ENCODE results near the gene ROR2.
"Not testable (repeated sequence)": the region's sequence is repeated elsewhere in the genome, so short reads cannot be mapped to it uniquely, and the experiment has no call there.

ROR2 gene

GRCh38 chr9:91949946-91950664 lies at the start of gene ROR2:
Gene ROR2 (minus strand): TSS chr9:91950228.
- no peak for DNase-seq

DNA sequence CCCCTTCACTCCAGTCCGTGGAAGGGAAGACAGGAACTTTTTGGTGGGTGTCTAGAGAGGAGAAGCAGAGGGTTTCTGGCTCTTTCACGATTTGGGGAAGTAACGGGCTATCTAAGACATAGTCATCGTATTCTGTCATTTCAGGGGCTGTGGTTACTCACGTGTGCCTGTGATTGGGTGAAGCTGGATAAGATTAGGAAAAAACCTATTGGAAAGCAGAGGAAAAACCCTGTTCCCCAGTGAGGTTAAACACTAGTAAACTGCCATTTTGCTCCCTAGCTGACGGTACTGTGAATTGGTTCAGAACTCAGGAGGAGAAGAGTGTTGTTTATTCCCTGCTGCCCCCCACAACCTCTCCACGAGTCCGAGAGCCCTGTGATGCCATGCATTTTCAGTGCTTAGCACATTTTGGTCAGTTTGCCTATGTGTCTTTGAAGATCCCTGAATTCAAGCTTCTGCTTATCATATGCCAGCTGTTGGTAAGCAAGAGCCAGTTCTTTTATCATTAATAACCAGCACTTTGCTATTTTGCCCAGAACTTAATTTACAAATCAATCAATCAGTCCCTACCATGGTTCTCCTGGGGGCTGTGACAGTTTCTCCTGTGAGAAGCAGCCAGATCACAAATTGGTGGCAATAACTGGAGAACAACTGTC lies 45.1 kb upstream of the ROR2 start:
- no peak for DNase-seq

DNA sequence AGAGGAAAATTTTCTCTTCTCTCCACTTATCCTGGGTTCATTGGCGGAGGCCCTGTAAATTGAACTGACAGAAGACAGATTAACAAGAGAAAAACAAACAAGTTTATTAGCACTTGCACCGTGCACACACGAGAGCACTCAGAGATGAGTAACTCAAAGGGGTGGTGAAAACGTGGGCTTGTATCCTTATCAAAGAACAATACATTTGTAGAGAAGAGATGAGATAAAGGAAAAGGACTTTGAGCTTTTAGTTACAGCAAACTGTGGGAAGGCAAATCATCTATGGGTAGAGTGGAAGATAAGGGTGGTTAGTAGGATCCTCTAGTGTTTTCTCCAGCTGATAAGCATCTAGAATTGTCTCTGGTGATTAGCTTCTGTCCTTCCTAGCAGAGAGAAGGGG lies 44.4 kb upstream of the ROR2 start:
- no peak for DNase-seq

DNA sequence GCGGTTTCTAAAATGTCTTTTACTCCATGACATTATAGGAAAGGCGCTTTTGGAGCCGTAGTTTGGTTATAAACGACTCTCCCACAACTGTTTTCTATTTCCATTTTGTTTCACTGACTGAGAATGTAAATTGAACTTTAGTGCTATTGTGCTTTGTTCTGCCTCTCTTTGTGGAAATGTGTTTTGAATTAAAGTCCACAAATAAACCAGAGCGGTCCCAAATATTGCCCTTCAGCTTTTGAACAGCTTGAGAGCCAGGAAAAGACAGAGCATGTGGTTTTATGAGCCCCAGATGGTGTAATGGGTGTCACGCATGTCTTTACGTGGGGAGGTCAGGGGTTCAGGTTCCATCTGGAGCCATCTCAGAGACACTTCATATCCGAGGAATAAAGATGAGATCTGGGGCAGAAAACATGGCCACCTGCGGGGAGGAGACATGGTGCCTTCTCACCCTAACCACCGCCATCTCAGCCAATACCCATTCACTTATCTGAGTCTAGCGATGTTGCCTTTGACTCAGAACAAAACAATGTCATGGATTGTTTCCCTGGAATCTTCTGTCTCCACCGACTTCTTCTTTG lies 42.5 kb upstream of the ROR2 start:
- DNase-seq = no peak

GRCh38 chr9:91991721-91992341 lies 41.8 kb upstream of the ROR2 start:
- no peak for DNase-seq

DNA sequence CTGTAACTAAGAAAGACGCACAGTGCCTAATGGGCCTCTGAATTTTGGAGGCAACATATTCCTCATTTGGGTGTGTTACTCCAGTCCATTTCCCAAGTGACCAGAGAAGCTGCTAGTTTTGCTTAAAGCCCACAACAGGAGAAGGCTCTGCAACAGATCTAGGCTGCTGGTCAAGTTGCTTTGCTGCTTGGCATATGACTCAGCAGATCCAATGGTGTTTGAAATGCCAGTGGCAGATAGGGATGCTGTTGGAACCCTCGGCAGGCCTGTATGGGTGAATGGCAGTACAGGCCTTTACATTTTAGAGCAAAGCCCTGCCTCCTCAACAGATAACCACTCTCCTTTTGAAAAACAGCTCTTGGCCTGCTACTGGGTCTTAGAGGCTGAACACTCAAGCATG lies 36.2 kb upstream of the ROR2 start:
- no peak for DNase-seq

DNA sequence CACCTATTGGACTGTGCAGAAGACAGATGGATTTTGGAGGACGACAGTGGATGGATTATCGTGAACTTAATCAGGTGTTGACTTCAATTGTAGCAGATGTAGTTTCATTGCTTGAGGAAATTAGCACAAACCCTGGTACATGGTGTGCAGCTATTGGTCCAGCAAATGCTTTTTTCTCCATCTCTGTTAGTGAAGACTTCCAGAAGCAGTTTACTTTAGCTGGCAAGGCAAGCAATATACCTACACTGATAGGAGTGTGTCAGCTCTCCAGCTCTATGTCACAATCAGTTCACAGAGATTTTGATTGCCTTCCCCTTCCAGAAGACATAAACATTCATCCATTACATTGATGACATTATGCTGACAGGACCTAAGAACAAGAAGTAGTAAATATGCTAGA lies 35.7 kb upstream of the ROR2 start:
- no peak for DNase-seq

DNA sequence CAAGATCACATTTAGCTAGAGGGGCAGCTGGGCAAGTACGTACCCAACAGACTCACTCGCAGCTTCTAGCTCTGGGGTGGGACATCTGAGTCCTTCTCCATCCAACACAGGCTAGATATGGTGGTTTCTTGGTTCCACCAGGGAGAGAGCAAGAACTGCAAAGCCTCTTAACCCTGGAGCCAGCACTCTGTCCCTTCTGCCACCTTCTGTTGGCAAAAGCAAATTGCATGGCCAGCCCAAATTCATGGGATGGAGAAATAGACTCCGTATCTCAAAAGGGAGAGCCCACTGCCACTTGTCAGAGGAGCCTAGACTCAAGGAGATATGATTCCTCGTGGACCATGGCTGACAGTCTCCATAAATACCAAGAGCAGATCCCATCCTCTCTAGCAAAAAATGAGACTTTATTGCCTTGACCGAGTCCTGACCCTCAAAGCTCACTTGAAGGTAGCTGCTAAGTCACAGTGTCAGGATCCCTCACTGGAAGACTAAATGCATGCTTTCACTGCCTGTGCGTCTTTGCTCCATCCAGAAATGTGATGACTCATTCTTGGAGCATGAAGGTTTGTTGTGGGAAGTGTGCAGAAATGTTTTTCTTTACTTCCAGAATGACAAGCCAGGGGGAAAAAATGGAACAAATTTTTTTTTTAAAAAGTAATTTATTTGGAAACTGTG lies 28.8 kb upstream of the ROR2 start:
- no peak for DNase-seq

DNA sequence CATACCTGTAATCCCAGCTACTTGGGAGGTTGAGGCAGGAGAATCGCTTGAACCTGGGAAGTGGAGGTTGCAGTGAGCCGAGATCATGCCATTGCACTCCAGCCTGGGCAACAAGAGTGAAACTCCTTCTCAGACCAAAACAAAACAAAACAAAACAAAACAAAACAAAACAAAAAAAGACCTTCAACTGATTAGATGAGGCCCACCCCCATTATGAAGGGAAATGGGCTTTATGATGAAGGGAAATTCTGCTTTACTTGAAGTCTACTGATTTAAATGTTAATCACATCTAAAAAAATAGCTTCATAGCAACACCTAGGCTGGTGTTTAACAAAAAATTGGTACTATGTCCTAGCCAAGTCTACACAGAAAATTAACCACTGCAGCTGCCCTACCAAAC lies 25.2 kb upstream of the ROR2 start:
- DNase-seq = not testable (repeated sequence)

DNA sequence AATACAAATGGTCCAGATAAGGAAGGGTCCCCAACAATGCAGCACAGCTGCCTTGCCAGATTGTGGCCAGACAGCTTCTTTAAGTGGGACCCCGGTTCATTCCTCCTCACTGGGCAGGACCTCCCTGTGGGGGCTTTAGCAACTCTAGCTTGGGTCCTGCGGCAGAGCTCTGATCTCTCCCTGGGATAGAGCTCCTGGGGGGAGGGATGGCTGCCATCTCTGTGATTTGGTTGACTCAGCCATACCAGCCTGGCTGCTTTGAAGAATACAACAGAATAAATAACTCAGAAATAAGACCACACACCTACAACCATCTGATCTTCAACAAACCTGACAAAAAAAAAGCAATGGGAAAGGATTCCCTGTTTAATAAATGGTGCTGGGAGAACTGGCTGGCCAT lies 22.7 kb upstream of the ROR2 start:
- no peak for DNase-seq

GRCh38 chr9:91972076-91972626 lies 22.1 kb upstream of the ROR2 start:
- DNase-seq = no peak

GRCh38 chr9:91967259-91967658 lies 17.2 kb upstream of the ROR2 start:
- DNase-seq = no peak

- no peak for DNase-seq
These were observed 16.5 kb upstream of the ROR2 start for GRCh38 chr9:91966503-91966902.

DNA sequence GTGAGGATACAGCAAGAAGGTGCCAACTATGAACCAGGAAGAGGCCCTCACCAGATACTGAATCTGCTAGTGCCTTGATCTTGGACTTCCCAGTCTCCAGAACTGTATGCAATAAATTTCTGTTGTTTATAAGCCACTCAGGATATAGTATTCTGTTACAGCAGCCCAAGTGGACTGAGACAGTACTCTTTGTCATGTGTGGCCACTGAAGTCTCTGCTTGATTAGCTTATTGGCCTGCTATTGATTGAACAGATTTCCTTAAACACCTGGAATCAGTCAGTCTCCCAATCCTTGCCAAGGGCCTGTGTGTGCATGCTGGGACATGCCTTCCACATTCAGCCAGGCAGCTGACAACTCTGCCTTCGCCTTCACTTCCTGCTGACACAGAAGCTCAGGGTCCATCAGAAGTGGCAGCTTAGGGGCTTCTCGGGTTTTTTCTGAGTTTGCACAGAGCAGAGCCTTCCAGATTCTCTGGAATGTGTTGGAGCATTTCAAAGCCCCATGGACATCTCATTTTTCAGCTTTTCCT lies 13.7 kb upstream of the ROR2 start:
- no peak for DNase-seq

DNA sequence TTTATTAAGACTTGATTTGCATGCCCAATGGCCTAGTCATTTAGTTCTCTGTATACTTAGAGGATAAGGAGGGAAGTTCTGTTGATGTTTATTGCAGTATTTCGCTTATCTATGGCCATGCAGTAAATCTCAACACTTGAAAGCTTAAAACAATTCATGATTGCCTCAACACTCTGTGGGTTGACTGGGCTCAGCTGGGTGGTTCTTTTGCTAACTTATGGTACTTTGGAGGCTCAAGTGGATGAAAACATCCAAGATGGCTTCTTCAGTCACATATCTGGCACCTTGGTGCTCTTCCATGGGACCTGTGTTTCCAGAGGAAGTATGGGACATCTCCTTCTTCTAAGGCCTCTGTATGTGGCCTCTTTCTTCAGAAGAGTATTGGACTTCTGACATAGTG lies 10.3 kb upstream of the ROR2 start:
- no peak for DNase-seq

GRCh38 chr9:91958174-91958573 lies 8.1 kb upstream of the ROR2 start:
- no peak for DNase-seq

DNA sequence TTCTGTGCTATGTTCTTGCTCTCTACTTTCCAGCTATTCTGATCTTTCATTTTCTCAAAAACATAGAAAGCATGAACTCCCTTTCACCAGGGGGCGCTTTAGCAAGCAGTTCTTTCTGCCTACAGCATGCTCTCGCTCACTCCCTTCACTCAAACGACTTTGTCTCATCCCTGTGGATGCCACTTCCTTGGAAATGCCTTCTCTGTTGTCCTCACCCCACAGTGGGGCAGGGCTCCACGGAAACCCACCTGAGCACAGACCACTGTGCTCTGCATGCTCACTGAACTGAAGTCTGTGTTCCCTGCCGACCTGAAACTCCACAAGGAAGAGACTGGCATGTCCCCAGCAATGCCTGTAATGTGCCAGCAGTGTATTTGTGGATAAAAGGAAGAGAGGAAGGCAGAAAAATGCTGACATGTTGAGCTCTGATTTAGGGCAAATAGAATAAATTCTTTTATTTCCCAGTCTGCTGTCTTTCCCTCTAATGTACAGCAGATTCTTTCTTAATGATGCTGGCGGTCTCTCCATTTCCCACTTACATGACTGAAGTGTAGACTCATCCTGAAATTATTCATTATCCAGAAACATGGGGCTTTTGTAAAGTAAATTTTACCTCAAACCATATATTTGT lies 4.9 kb upstream of the ROR2 start:
- DNase-seq = no peak

- DNase-seq = no peak
These were observed 3.7 kb upstream of the ROR2 start for GRCh38 chr9:91953718-91954117.

DNA sequence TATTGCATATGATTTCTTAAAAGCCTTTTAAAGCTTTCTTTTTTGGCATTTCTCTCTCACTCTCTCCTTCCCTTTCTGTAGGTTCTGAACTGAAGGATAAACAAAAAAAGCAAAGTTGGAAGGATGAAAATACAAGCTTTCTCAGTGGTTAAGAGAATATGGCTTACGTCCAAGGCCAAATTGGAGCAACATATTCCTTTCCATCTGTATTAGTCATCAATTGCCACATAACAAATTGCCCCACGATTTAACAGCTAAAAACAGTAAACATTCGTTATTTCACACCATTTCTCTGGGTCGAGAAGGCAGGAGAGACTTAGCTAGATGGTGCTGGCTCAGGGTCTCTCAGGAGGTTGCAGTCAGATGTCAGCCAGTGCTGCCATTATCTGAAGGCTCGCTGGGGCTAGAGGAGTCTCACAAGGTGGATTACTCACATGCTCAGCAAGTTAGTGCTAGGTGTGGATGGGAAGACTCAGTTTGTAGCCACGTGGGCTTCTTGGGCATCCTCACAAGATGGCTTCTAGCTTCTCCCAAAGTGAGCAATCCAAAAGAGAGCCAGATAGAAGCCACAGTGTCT lies 2.0 kb upstream of the ROR2 start:
- no peak for DNase-seq

DNA sequence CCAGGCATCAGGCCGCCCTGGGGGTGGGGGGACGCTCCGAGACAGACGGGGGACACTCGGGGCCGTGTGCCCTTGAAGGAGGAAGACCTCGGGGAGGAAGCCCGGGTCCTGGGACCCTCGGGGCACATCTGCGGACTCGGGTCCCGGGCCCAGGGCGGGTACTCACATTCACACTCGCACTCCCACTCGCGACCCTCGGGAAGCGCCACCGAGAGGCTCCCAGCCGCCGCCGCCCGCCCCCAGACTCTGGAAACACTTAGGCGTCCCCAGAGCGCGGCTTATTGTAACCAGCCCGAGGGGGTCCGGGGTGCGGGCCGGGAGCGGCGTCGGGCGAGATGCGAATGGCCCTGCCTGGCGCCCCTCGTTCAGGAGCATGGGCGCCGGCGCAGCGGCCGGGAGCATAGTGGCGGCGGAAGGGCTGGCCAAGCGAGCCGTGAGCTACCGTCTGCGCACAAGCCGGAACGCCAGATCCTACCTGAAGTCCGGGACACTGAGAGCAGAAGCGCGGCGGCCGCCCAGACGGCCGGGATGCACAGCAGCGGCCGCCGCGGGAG lies 559 bp downstream of the ROR2 start:
- no peak for DNase-seq

- no peak for DNase-seq
These were observed 1.2 kb downstream of the ROR2 start for GRCh38 chr9:91948597-91949391.
